Right atrium auricular region (tissue), 2 donors: Measurements from ENCODE around the gene TBRG1. TPM values are rescaled to one million over a fixed set of nuclear protein-coding genes. Genes with fewer than 3 reads are reported as not detected.
"Not testable (repeated sequence)": the region's sequence is repeated elsewhere in the genome, so short reads cannot be mapped to it uniquely, and the experiment has no call there.

Source experiments
- DNase-seq: peaks from one replicate; pipeline ENCODE4 v3.0.0-alpha.2; 2019; ENCODE audit warnings: low spot score
- H3K27ac ChIP-seq, 2 donors: fragments of 200-600 bp; sonication (generic); 1 replicate in 1 of 2; 2 replicates in 1 of 2; pipeline ENCODE4 v1.5.1; 2016 to 2019
- H3K27me3 ChIP-seq, 2 donors: fragments of 200-600 bp; sonication (generic); one replicate each; pipeline versions ENCODE4 v1.5.1 to v1.6.0; 2017 to 2019
- H3K36me3 ChIP-seq: fragments of 200-600 bp; sonication (generic); one replicate; pipeline ENCODE4 v1.5.1; 2016
- H3K4me1 ChIP-seq, 2 donors: fragments of 200-600 bp; sonication (generic); one replicate each; pipeline versions ENCODE4 v1.5.1 to v1.6.0; 2017 to 2019
- H3K4me3 ChIP-seq, 2 donors: fragments of 200-600 bp; sonication (generic); 1 replicate in 1 of 2; 2 replicates in 1 of 2; pipeline ENCODE4 v1.5.1; 2017 to 2019; ENCODE audit warnings: mild to moderate bottlenecking in 1 of 2, moderate library complexity in 1 of 2
- H3K9me3 ChIP-seq, 2 donors: fragments of 200-600 bp; sonication (generic); one replicate each; pipeline ENCODE4 v1.5.1; 2019
- CTCF ChIP-seq, 2 donors: fragments of 200-600 bp; sonication (generic); IDR thresholded peaks; one replicate each; pipeline ENCODE4 v1.5.1; 2019; ENCODE audit warnings: antibody characterized with exemption in 2 of 2
- total RNA-seq, 2 donors: library from RNA; depleted of rRNA; stranded (reverse); fragments of >200 nt; gene quantifications; one replicate each; pipeline ENCODE4 v1.1.0, GENCODE V29; 2016

The TBRG1 gene
- total RNA-seq, 2 donors from 2014 or later: 20.0 to 27.6 TPM

DNA sequence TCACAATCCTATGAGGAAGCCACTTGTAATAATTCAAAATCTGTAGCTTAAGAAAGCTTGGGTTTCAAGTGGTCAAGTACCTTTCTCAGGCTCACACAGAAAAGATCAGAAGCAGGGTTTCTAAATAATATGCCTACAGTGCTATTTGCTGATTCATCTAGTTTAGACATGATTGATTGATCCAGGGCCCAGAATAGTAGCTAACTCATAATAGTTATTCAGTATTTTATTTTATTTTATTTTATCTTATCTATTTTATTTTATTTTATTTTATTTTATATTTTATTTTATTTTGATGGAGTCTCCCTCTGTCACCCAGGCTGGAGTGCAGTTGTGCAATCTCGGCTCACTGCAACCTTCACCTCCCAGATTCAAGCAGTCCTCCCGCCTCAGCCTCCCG lies 27.4 kb upstream of the TBRG1 start:
- no peak for DNase-seq
- no peaks in the 10 kb centered on the region for H3K27me3 ChIP-seq
- H3K27ac ChIP-seq: no peak overlapping the region
- H3K4me3 ChIP-seq: no peak overlapping the region
- no peaks in the 10 kb centered on the region for H3K36me3 ChIP-seq
- no peak for TF ChIP-seq CTCF (IDR thresholded peaks at IDR 0.05)
- H3K4me1 ChIP-seq: no peaks in the 10 kb centered on the region
- H3K9me3 ChIP-seq: no peaks in the 10 kb centered on the region

DNA sequence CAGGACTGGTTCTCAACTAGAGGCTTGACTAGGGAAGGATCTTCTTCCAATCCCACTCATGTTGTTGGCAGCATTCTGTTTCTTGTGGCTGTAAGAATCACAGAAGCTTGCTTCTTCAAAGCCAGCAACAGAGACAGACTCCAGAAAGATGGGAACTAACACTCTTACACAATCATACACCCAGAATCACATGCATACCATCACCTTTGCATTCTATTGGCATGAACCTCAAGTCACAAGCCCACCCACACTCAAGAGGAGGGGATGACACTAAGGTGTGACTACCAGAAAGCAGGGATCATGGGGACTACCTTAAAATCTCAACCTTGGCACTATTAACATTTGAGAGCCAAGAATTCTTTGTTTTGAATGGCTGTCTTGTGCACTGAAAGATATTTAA lies 25.0 kb upstream of the TBRG1 start:
- Histone ChIP-seq H3K4me3 (no peak overlapping the region), H3K27me3 (no peaks in the 10 kb centered on the region), H3K36me3 (no peaks in the 10 kb centered on the region), H3K27ac (no peak overlapping the region), H3K9me3 (no peaks in the 10 kb centered on the region), H3K4me1 (no peaks in the 10 kb centered on the region)
- DNase-seq: no peak
- no peak for TF ChIP-seq CTCF (IDR thresholded peaks at IDR 0.05)

- no peak for DNase-seq
- no peak overlapping the region for H3K4me3 ChIP-seq
- no peaks in the 10 kb centered on the region for H3K9me3 ChIP-seq
- TF ChIP-seq CTCF (IDR thresholded peaks at IDR 0.05): no peak
- no peak overlapping the region for H3K27ac ChIP-seq
- H3K27me3 ChIP-seq: no peaks in the 10 kb centered on the region
- H3K4me1 ChIP-seq: no peaks in the 10 kb centered on the region
- H3K36me3 ChIP-seq: no peaks in the 10 kb centered on the region
Measured at GRCh38 chr11:124600621-124601320, 21.9 kb upstream of the TBRG1 start.

- Histone ChIP-seq H3K36me3 (no peaks in the 10 kb centered on the region), H3K9me3 (no peaks in the 10 kb centered on the region), H3K4me3 (no peak overlapping the region), H3K4me1 (no peaks in the 10 kb centered on the region), H3K27ac (no peak overlapping the region), H3K27me3 (no peaks in the 10 kb centered on the region)
- no peak for TF ChIP-seq CTCF (IDR thresholded peaks at IDR 0.05)
- no peak for DNase-seq
Measured at GRCh38 chr11:124602193-124602592, 20.5 kb upstream of the TBRG1 start.

GRCh38 chr11:124602723-124603122 lies 19.9 kb upstream of the TBRG1 start:
- DNase-seq, H3K36me3 ChIP-seq: not testable (repeated sequence)

DNA sequence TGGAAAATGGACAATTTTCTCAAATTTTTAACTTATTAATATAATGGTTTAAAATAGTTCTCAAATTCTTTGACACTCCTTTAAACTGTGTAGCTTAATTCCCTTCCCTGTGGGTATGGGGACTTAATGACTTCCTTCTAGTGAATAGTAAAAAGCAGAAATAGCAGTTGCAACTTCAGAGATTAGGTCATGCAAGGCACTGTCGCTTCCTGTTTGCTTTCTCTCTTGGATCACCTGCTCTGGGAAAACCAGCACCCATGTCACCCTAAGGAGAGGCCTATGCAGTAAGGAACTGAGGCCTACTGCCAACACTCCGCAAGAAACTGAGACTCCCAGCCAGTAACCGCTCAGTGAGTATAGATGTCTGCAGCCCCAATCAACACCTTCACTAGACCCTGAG lies 16.9 kb upstream of the TBRG1 start:
- DNase-seq: no peak
- H3K27ac ChIP-seq: no peak overlapping the region
- H3K9me3 ChIP-seq: no peaks in the 10 kb centered on the region
- no peak overlapping the region for H3K4me3 ChIP-seq
- H3K27me3 ChIP-seq: no peaks in the 10 kb centered on the region
- TF ChIP-seq CTCF (IDR thresholded peaks at IDR 0.05): no peak
- no peaks in the 10 kb centered on the region for H3K4me1 ChIP-seq
- no peaks in the 10 kb centered on the region for H3K36me3 ChIP-seq

More at GRCh38 chr11:124602723-124603122, 19.9 kb upstream of the TBRG1 start:
- not testable (repeated sequence) for H3K9me3 ChIP-seq, H3K27ac ChIP-seq, H3K4me3 ChIP-seq, H3K27me3 ChIP-seq, H3K4me1 ChIP-seq
